CD4-positive, alpha-beta T cell treated with Interleukin-21 for 1 hour (primary cell): ENCODE results near the gene TXNIP.

Experiments
- DNase-seq: peaks from one replicate; pipeline ENCODE4 v3.0.0-alpha.2; 2020

TXNIP gene

GRCh38 chr1:145983960-145984830 is 12.2 kb downstream of the TXNIP start:
- peak; percentile 56 for DNase-seq

DNA sequence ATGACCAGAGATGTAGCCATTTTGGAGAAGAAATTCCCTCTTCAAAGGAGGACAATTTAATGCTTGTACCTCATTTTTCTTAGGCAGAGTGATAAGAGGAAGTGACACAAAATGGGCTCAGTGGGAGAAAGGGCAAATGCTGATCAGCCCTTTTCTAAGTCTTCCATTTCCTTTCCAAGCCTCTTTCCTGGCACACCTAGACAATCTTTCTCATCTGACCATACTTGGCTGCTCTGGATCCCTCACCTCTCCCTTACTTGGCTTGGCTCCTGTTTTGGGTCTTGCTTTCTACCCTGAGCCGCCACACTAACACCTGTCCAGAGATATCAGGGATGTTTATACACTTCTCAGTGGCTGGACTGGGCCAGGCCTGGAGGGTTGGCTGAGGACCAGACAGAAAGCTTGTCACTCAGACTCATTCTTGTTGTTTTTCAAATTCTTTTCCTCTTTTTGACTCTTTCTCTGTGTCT is 13.1 kb downstream of the TXNIP start:
- DNase-seq, result no peak

GRCh38 chr1:145982010-145982723 is 14.2 kb downstream of the TXNIP start:
- no peak for DNase-seq

DNA sequence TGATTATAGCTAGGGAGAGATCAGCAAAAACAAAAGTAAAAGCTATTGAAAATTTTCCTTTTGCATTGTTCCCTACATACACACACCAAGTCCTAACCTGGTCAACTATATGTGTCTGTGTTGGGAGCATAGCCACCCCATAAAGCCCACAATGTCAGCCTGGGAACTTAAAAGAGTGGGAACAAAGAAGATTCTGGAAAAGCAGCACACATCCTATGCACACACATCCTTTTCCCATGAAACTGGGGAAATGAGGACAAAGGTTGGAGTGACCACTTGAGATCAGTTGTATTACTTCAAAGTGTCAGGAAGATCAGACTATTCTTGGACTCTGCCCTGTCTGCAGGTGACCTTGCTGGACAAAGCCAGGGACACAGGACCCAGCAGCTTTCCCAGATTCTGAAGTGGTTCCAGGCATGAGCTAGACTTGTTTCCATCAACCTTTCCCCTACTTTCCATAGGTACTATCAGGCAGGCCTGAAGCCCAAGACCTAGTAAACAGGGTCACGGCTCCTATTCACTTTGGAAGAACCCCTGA is 15.9 kb downstream of the TXNIP start:
- DNase-seq, result no peak

DNA sequence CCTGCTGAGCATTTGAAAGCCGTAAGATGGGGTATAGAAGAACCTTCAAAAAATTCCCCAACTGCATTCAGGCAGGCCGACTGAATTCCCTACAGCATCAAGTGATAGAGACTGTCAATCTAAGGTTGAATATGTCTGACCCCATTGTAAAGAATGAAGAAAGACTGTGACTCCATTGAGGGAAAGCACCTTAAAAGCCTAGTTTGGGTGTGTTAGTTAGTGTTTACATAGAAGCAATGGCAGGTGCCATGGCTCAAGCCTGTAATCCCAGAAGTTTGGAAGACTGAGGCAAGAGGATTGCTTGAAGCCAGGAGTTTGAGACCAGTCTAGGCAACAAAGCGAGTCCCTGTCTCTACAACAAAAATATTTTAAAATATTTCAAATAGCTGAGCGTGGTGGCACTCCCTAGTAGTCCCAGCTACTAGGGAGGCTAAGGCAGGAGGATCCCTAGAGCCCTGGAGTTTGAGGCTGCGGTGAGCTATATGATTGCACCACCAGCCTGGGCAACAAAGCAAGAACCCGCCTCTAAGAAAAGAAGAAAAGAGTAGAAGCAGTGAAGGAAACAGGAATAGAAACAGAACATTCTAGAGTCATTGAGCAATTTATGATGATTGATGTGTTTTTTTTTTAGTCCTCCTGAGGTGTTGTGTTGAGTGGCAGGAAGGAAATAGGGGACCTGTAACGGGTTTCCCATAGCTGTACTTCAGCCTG is 16.5 kb downstream of the TXNIP start:
- DNase-seq, result peak; percentile 65

DNA sequence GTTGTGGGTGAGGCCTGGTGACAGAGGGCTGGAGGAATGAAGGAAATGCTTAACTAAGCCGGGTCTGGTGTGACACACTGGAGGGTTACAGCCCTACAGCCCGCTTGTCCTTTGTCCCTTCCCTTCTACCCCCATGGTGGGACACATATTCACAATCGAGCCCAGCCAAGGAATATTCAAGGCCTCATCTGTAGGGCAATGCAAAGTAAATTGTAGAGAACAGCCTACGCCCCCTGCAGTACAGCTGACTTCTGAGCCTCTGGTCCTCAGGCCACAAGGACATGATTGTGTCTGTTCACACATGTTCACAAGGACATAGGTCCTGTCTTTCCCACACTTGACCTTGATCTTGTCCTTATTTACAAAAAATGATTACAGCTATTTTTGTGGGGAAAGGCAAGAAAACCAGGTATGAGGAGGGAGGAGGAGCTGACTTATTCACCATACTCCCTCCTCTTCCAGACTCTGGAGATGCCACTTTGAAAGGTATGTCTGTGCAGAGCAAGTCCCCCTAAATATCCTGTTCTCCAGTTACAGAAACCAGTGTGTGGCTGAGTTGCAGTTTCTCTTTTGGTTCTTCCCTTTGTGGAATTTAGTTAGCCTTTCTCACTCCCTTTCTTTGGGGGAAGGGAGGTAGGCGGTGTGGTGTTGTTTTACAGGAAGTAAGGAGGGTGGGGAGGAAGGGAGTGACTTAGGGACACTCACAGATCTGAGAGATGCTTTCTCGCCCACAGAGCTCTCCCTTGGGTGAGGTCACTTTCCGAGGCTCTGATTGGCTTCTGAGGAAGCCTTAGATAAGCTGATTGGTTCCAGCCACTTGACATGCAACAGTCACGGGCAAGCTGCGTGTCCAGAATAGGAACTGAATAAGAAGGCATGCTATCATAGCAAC is 17.3 kb downstream of the TXNIP start:
- peak; percentile 94 for DNase-seq

DNA sequence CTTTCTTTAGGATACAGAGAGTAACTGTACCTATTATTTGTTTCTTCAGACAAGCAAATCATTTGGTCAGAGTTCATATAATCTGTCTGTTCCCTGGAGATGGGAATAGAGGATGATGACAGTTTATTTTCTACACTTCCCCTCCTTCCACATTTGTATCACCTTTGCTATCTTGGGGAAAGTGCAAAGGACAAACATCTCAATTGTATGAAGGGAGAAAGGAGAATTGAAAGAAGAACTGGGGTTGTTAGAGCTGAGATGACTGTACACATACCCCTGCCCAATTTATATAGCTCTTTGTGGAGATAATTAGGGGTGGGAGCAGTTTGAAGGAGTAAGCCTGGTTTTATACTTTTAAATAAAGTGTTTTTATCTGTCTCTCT is 17.9 kb downstream of the TXNIP start:
- DNase-seq, result no peak

GRCh38 chr1:145977486-145978470 is 18.6 kb downstream of the TXNIP start:
- DNase-seq, result peak; percentile 87

- DNase-seq, result no peak
Measured at GRCh38 chr1:145977016-145977415, 19.4 kb downstream of the TXNIP start.

- DNase-seq, result no peak
Measured at GRCh38 chr1:145975216-145975615, 21.2 kb downstream of the TXNIP start.

GRCh38 chr1:145974721-145975120 is 21.7 kb downstream of the TXNIP start:
- DNase-seq, result no peak

DNA sequence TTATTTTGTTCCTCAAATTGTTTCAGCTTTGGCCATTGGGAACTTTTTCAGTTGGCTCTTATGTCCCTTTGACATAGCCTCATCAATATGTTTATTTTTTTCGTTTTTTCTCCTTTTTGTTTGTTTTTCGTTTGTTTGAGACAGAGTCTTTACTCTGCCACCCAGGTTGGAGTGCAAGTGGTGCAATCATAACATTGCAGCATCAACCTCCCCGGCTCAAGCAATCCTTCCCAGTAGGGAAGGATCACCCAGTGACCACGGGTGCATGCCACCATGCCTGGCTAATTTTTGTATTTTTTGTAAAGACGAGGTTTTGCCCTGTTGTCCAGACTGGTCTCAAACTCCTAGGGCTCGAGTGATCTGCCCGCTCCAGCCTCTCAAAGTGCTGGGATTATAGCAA is 23.8 kb downstream of the TXNIP start:
- no peak for DNase-seq

- DNase-seq, result no peak
Measured at GRCh38 chr1:145967288-145967687, 29.1 kb downstream of the TXNIP start.

- DNase-seq, result no peak
Measured at GRCh38 chr1:145965119-145965744, 31.1 kb downstream of the TXNIP start.

- DNase-seq, result peak; percentile 94
Measured at GRCh38 chr1:145964328-145965118, 31.9 kb downstream of the TXNIP start, which contains the start of the genes ANKRD34A and POLR3GL. TSS of gene ANKRD34A (minus strand) at chr1:145964575. CDS start at chr1:145961759, 2,816 bp downstream. TSS of gene POLR3GL (plus strand) at chr1:145964690. CDS start at chr1:145974866, 10,176 bp downstream.

GRCh38 chr1:145963265-145964019 is 32.9 kb downstream of the TXNIP start:
- DNase-seq, result no peak

DNA sequence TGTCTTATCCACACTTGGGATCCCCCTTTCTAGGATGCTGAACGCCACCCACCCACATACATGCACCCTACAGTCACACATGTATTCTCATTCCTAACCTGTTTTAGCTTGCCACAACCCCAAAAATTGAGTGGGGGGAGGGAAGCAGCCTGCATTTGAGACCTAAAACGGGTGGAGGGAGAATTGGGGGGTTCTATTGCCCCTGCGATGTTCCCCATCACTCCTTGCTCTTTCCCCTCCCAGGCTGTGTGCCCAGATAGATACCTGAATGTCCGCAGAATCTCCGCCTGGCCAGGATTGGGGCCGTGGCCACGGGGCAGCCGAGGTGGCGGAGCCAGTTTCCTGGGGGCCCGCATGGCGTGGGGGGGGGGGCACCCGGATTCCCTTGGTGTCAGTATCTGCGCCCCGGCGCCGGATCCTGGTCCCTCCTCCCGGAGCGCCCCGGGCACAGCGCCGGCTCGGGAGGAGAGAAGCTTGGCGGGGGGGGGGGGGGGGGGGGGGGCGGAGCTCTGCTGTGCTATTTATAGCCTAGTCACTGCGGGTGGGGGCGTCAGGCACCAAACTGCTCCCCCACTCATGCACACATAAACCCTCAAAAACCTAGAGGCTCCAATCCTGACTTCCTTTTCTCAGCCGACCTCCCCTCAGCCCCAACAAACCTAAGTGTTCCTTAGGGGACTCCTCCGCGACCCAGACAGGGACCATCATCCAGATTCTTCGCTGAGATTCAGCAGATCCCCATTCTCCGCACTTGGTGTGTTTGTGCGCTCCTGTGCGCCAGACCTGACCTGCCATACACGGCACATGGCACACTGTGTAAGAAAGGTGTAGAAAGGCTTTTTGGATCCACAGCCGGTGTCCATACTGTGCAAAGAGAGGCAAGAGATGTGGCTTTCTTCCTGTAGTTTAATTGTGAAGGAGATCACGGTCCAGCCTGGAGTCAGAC is 33.9 kb downstream of the TXNIP start:
- DNase-seq, result peak; percentile 57
